NB4 (cell line): ENCODE measurements around the gene RYR2.
"Not testable (repeated sequence)": the region's sequence is repeated elsewhere in the genome, so short reads cannot be mapped to it uniquely, and the experiment has no call there.

ENCODE experiments used
- DNase-seq: peaks from one replicate; pipeline ENCODE4 v3.0.0; 2010; ENCODE audit warnings: low read depth
- H3K4me3 ChIP-seq: one replicate; pipeline ENCODE4 v1.5.1; 2011; ENCODE audit warnings: mild to moderate bottlenecking, low read depth, low read length, moderate library complexity
- MAX ChIP-seq: IDR thresholded peaks from 2 replicates; pipeline ENCODE4 v1.6.1; 2011; ENCODE audit warnings: low read depth, low read length
- MYC ChIP-seq: IDR thresholded peaks from 2 replicates; pipeline ENCODE4 v1.6.1; 2011; ENCODE audit warnings: low read depth, low read length
- POLR2A ChIP-seq: IDR thresholded peaks from 2 replicates; pipeline ENCODE4 v1.6.1; 2011; ENCODE audit warnings: mild to moderate bottlenecking; ENCODE audit not compliant: insufficient read length; ENCODE audit errors: extremely low read depth
- TF ChIP-seq, protein P1 (sequence below): IDR thresholded peaks from one replicate; pipeline ENCODE4 v1.5.1; 2012; ENCODE audit warnings: low read depth, low read length

RYR2 gene

DNA sequence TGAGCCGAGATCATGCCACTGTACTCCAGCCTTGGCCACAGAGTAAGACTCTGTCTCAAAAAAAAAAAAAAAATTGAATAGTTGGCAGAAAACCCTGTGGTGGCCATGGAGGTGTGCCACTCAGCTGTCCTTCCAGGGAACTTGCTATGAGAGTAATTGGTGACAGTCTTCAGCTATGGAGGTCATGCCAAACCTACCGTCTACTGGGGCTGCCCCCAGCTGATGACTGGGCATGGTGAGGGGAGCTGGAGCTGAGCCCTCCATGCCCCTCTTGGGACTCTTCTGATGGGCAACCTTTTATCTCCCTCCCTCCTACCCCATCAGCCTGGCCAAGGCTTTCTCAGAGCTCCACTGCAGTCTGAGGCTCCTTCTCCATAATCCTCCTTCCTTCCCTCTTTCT lies 84.2 kb downstream of the RYR2 start:
- TF ChIP-seq POLR2A (no peak), MAX (no peak), MYC (no peak)
- TF ChIP-seq, protein P1, sequence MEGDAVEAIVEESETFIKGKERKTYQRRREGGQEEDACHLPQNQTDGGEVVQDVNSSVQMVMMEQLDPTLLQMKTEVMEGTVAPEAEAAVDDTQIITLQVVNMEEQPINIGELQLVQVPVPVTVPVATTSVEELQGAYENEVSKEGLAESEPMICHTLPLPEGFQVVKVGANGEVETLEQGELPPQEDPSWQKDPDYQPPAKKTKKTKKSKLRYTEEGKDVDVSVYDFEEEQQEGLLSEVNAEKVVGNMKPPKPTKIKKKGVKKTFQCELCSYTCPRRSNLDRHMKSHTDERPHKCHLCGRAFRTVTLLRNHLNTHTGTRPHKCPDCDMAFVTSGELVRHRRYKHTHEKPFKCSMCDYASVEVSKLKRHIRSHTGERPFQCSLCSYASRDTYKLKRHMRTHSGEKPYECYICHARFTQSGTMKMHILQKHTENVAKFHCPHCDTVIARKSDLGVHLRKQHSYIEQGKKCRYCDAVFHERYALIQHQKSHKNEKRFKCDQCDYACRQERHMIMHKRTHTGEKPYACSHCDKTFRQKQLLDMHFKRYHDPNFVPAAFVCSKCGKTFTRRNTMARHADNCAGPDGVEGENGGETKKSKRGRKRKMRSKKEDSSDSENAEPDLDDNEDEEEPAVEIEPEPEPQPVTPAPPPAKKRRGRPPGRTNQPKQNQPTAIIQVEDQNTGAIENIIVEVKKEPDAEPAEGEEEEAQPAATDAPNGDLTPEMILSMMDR, result no peak
- H3K4me3 ChIP-seq, result no peak overlapping the region
- DNase-seq, result no peak

DNA sequence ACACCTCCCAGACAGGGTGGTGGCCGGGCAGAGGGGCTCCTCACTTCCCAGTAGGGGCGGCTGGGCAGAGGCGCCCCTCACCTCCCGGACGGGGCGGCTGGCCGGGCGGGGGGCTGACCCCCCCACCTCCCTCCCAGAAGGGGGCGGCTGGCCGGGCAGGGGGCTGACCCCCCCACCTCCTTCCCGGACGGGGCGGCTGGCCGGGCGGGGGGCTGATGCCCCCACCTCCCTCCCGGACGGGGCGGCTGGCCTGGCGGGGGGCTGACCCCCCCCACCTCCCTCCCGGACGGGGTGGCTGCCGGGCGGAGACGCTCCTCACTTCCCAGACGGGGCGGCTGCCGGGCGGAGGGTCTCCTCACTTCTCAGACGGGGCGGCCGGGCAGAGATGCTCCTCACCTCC lies 85.3 kb downstream of the RYR2 start:
- not testable (repeated sequence) for H3K4me3 ChIP-seq, DNase-seq

- no peak overlapping the region for H3K4me3 ChIP-seq
- DNase-seq, result no peak
- TF ChIP-seq MAX (no peak), POLR2A (no peak)
- TF ChIP-seq, protein P1, result no peak
Observed at GRCh38 chr1:237133921-237134320, 91.9 kb downstream of the RYR2 start.

DNA sequence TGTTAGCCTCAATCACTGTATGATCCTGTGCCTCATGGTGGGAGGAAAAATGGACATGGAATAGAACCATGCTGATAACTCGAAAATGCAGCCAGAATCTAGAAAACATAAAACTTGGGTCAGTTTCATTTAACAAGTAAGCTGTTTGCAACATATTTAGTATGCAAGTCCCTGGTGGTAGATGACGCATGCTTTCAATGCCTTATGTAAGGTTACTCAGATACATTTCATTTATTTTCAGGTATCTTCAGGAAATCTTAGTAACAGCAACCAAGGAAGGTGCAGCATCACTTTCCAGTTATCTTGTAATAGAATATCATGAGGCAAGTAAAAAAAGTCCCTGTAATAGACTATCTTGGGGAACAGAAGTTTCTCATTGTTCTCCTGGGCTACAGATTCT lies 92.9 kb downstream of the RYR2 start:
- H3K4me3 ChIP-seq, result no peak overlapping the region
- TF ChIP-seq, protein P1, result no peak
- TF ChIP-seq POLR2A (no peak), MYC (no peak), MAX (no peak)
- no peak for DNase-seq

DNA sequence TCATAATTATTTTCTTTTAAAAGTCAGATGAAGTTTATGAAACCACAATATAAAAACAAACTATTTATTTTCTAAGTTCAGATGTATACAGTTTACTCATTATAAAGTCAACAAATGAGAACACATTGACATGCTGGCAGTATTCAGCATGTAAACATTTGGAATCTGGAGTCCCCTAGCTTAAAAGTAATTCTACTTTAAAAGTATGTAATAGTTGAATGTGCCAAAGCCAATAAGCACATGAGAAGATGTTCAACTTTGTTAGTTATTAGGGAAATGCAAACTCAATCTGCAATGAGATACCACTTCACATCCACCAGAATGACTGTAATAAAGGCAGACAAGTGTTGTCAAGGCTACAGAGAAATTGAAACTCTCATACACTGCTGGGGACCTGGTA lies 96.6 kb downstream of the RYR2 start:
- no peak for TF ChIP-seq POLR2A
- no peak for TF ChIP-seq MAX
- TF ChIP-seq, protein P1, result no peak
- no peak for TF ChIP-seq MYC
- DNase-seq, result no peak
- H3K4me3 ChIP-seq, result no peak overlapping the region

- TF ChIP-seq, protein P1, result no peak
- TF ChIP-seq MAX, result no peak
- TF ChIP-seq POLR2A, result no peak
- no peak for TF ChIP-seq MYC
- H3K4me3 ChIP-seq, result no peak overlapping the region
- no peak for DNase-seq
Observed at GRCh38 chr1:237139732-237140131, 97.7 kb downstream of the RYR2 start.
